ENCODE results near the gene MFGE8. TPM values are rescaled to one million over a fixed set of nuclear protein-coding genes. Genes with fewer than 3 reads are reported as not detected.

The MFGE8 gene
- total and polyA plus RNA-seq, 2 experiments from 2014 or later, result 334 to 411 TPM

GRCh38 chr15:88908697-88909621, 4.2 kb downstream of the MFGE8 start:
- Histone ChIP-seq H3K4me3 (no peak overlapping the region), H3K27ac (no peak overlapping the region), H3K27me3 (replicated peaks; ENCODE audit: insufficient read depth) (no peaks in the 10 kb centered on the region), H3K9ac (no peak overlapping the region), H3K9me2 (ENCODE audit: insufficient read depth) (no peaks in the 10 kb centered on the region), H3K79me2 (ENCODE audit: insufficient read depth) (peaks cover 19% of the 10 kb centered on the region), H3K4me2 (ENCODE audit: unreplicated experiment) (no peak overlapping the region), H2AFZ (no peak overlapping the region), H3K4me1 (ENCODE audit: insufficient read depth) (peaks cover 25% of the 10 kb centered on the region), H3K9me3 (ENCODE audit: low read depth) (no peaks in the 10 kb centered on the region), H3K36me3 (ENCODE audit: low read depth) (peaks cover 4% of the 10 kb centered on the region; the same call in 1 of the 2 replicates), H4K20me1 (ENCODE audit: insufficient read depth) (no peaks in the 10 kb centered on the region), H3F3A (ENCODE audit: insufficient read depth) (no peaks in the 10 kb centered on the region)
- no peak for DNase-seq
- WGBS, 2 experiments (ENCODE audit: low coverage in 1 of 2, low lambda C conversion rate in 2 of 2, missing lambda C conversion rate in 2 of 2), result 83% methylated on average over 13 to 16 of the region's 16 CpGs
- in situ Hi-C loops (cut with MboI), result loop anchor here (10.0 kb wide), 2 partner anchors 106 to 266 kb away; no protein-coding TSS in a partner anchor
- TF ChIP-seq EZH2phosphoT487 (IDR thresholded peaks at IDR 0.05; ENCODE audit: insufficient read depth, low read depth) (no peak), EZH2 (IDR thresholded peaks at IDR 0.05; ENCODE audit: insufficient read depth, poor library complexity, severe bottlenecking) (no peak)

GRCh38 chr15:88908123-88908522, 5.1 kb downstream of the MFGE8 start:
- no peak for DNase-seq
- H3K79me2 ChIP-seq (ENCODE audit: insufficient read depth), result peaks cover 19% of the 10 kb centered on the region
- in situ Hi-C loops (cut with MboI), result loop anchor here (10.0 kb wide), 2 partner anchors 107 to 267 kb away; no protein-coding TSS in a partner anchor

DNA sequence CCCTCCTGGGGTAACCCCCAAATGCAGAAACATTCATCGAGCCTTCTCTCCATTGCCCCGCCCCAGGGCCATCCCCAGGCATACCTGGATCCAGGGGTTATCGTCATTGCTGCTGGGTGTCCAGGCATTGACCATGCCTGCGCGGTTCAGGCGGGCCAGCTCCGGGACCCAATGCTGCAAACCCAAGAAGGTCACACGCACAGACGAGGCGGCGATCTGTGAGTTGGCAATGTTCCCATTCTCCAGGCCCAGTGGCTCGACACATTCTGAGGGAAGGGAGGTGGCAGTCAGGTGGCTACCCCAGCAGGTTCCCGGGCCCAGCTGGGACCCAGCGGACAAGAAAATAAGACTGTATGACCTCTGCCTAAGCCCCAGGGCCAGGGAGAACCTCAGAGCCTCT, 6.1 kb downstream of the MFGE8 start:
- Histone ChIP-seq H3K4me3 (no peak overlapping the region), H2AFZ (no peak overlapping the region), H3K9me2 (ENCODE audit: insufficient read depth) (no peaks in the 10 kb centered on the region), H3K9me3 (ENCODE audit: low read depth) (no peaks in the 10 kb centered on the region), H3F3A (ENCODE audit: insufficient read depth) (no peaks in the 10 kb centered on the region), H3K79me2 (ENCODE audit: insufficient read depth) (peaks cover 14% of the 10 kb centered on the region), H3K4me2 (ENCODE audit: unreplicated experiment) (no peak overlapping the region), H3K9ac (no peak overlapping the region), H3K27ac (no peak overlapping the region), H4K20me1 (ENCODE audit: insufficient read depth) (no peaks in the 10 kb centered on the region), H3K36me3 (ENCODE audit: low read depth) (peaks cover 4% of the 10 kb centered on the region; the same call in 1 of the 2 replicates), H3K27me3 (replicated peaks; ENCODE audit: insufficient read depth) (no peaks in the 10 kb centered on the region), H3K4me1 (ENCODE audit: insufficient read depth) (peaks cover 24% of the 10 kb centered on the region)
- in situ Hi-C loops (cut with MboI), result loop anchor here (10.0 kb wide), 2 partner anchors 108 to 268 kb away; no protein-coding TSS in a partner anchor
- TF ChIP-seq EZH2phosphoT487 (IDR thresholded peaks at IDR 0.05; ENCODE audit: insufficient read depth, low read depth), result no peak
- TF ChIP-seq EZH2 (IDR thresholded peaks at IDR 0.05; ENCODE audit: insufficient read depth, poor library complexity, severe bottlenecking), result no peak
- WGBS, 2 experiments (ENCODE audit: low coverage in 1 of 2, low lambda C conversion rate in 2 of 2, missing lambda C conversion rate in 2 of 2), result 90% methylated on average over 14 of the region's 14 CpGs
- DNase-seq, result no peak

More at GRCh38 chr15:88908123-88908522, 5.1 kb downstream of the MFGE8 start:
- Histone ChIP-seq H3K4me2 (ENCODE audit: unreplicated experiment) (no peak overlapping the region), H3K9me3 (ENCODE audit: low read depth) (no peaks in the 10 kb centered on the region), H3K9me2 (ENCODE audit: insufficient read depth) (no peaks in the 10 kb centered on the region), H3K4me3 (no peak overlapping the region), H3K9ac (no peak overlapping the region), H3F3A (ENCODE audit: insufficient read depth) (no peaks in the 10 kb centered on the region), H3K36me3 (ENCODE audit: low read depth) (peaks cover 4% of the 10 kb centered on the region; the same call in 1 of the 2 replicates), H3K27me3 (replicated peaks; ENCODE audit: insufficient read depth) (no peaks in the 10 kb centered on the region), H3K4me1 (ENCODE audit: insufficient read depth) (peaks cover 25% of the 10 kb centered on the region), H3K27ac (no peak overlapping the region), H4K20me1 (ENCODE audit: insufficient read depth) (no peaks in the 10 kb centered on the region), H2AFZ (no peak overlapping the region)
- WGBS, 2 experiments (ENCODE audit: low coverage in 1 of 2, low lambda C conversion rate in 2 of 2, missing lambda C conversion rate in 2 of 2), result 90 to 92% methylated on average over 12 of the region's 12 CpGs
- TF ChIP-seq EZH2phosphoT487 (IDR thresholded peaks at IDR 0.05; ENCODE audit: insufficient read depth, low read depth) (no peak), EZH2 (IDR thresholded peaks at IDR 0.05; ENCODE audit: insufficient read depth, poor library complexity, severe bottlenecking) (no peak)

DNA sequence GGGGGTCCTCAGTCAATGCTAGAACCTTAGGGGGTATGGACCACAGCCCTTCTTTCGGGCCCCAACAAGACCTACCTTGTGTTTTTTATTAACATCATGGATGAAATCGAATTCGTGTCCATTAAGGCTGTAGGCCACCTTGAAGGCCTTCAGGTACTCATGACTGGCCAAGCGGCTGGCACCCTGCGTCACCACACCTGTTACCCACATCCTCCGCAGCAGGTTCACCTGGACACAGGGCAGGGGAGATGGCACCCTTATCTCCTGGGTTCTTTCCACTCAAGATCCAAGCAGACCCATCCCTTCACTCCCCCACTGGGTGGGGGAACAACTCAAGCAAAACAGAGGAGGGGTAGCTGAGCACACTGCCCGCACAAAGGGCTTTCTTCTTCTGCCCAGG, 6.6 kb downstream of the MFGE8 start:
- H3K4me3 ChIP-seq, result no peak overlapping the region
- peaks cover 4% of the 10 kb centered on the region; the same call in 1 of the 2 replicates for H3K36me3 ChIP-seq (ENCODE audit: low read depth)
- DNase-seq, result no peak
- H3K27me3 ChIP-seq (replicated peaks; ENCODE audit: insufficient read depth), result no peaks in the 10 kb centered on the region
- no peak for TF ChIP-seq EZH2 (IDR thresholded peaks at IDR 0.05; ENCODE audit: insufficient read depth, poor library complexity, severe bottlenecking)
- TF ChIP-seq EZH2phosphoT487 (IDR thresholded peaks at IDR 0.05; ENCODE audit: insufficient read depth, low read depth), result no peak
- in situ Hi-C loops (cut with MboI), result loop anchor here (10.0 kb wide), 2 partner anchors 108 to 268 kb away; no protein-coding TSS in a partner anchor
- H4K20me1 ChIP-seq (ENCODE audit: insufficient read depth), result no peaks in the 10 kb centered on the region
- no peak overlapping the region for H2AFZ ChIP-seq
- peaks cover 19% of the 10 kb centered on the region for H3K4me1 ChIP-seq (ENCODE audit: insufficient read depth)
- no peaks in the 10 kb centered on the region for H3K9me2 ChIP-seq (ENCODE audit: insufficient read depth)
- H3F3A ChIP-seq (ENCODE audit: insufficient read depth), result no peaks in the 10 kb centered on the region
- 91 to 93% methylated on average over 7 of the region's 7 CpGs for WGBS, 2 experiments (ENCODE audit: low coverage in 1 of 2, low lambda C conversion rate in 2 of 2, missing lambda C conversion rate in 2 of 2)
- H3K9me3 ChIP-seq (ENCODE audit: low read depth), result no peaks in the 10 kb centered on the region
- H3K79me2 ChIP-seq (ENCODE audit: insufficient read depth), result peaks cover 8% of the 10 kb centered on the region
- no peak overlapping the region for H3K27ac ChIP-seq
- no peak overlapping the region for H3K9ac ChIP-seq
- H3K4me2 ChIP-seq (ENCODE audit: unreplicated experiment), result no peak overlapping the region

Measured in GM23248 (cell line).